ENCODE data around the gene GPRIN2. TPM values are rescaled to one million over a fixed set of nuclear protein-coding genes. Genes with fewer than 3 reads are reported as not detected.

Gene GPRIN2
- polyA plus RNA-seq, 3 donors, result not detected

DNA sequence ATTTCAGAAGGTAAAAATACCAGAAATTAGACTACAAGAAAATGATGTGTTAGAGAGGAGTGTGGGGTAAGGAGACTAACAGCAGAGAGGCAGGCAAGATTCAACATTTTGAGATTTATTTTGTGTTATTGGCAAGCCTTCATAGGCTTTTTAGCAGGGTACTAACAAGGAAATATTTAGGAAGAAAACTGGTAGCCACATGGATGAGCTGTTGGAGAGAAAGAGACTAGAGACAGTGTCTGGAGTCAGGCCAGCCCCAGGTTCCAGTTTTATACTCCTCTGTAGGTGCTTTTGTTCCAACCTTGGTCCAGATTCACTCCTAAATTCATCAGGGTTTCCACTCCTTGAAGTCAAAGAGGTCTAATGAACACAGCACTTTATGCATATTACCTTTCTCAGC is 41.1 kb downstream of the GPRIN2 start:
- no peaks in the 10 kb centered on the region for H3K79me2 ChIP-seq (ENCODE audit: insufficient read depth, low read length)
- peaks cover 0 to 5% (median 3%) of the 10 kb centered on the region in 7 donors for H3K9me3 Mint-ChIP-seq
- H3K4me1 ChIP-seq (ENCODE audit: control insufficient read depth in 1 of 2, insufficient read depth in 2 of 2, low read length in 2 of 2), result no peaks in the 10 kb centered on the region
- H3K9me3 ChIP-seq (replicated peaks in 1 of 2; ENCODE audit: control insufficient read depth in 1 of 2, insufficient read depth in 1 of 2, low read length in 2 of 2), result no peaks in the 10 kb centered on the region
- H3K4me2 ChIP-seq (replicated peaks; ENCODE audit: extremely low read depth, low read length, poor library complexity, severe bottlenecking), result no peak overlapping the region
- no peak overlapping the region for H2AFZ ChIP-seq (ENCODE audit: insufficient read depth, low read depth, low read length, poor library complexity, severe bottlenecking)
- H3K4me3 Mint-ChIP-seq, result no peak overlapping the region
- H3K27ac Mint-ChIP-seq, result no peak overlapping the region
- H4K20me1 ChIP-seq (ENCODE audit: insufficient read depth, low read length), result no peaks in the 10 kb centered on the region
- H3K27me3 Mint-ChIP-seq (ENCODE audit: low read depth in 3 of 3), result peaks cover 0 to 4% (median 3%) of the 10 kb centered on the region in 3 donors
- no peak overlapping the region for H3K27ac ChIP-seq (ENCODE audit: low read depth in 1 of 2, low read length in 2 of 2)
- no peaks in the 10 kb centered on the region for H3K36me3 ChIP-seq (replicated peaks in 1 of 2; ENCODE audit: control insufficient read depth in 1 of 2, insufficient read depth in 2 of 2, low read length in 2 of 2)
- H3K36me3 Mint-ChIP-seq, result no peaks in the 10 kb centered on the region
- no peak overlapping the region for H3K9ac ChIP-seq (ENCODE audit: insufficient read depth, low read length, poor library complexity, severe bottlenecking)
- intact Hi-C loops (cut with micrococcal nuclease), result no loop called here
- DNase-seq, result no peak
- H3K4me3 ChIP-seq (replicated peaks in 1 of 3; ENCODE audit: low read depth in 2 of 3, low read length in 3 of 3), result no peak overlapping the region
- no peaks in the 10 kb centered on the region for H3K4me1 Mint-ChIP-seq
- H3K27me3 ChIP-seq (ENCODE audit: control insufficient read depth in 2 of 2, insufficient read depth in 2 of 2, low read length in 2 of 2), result no peaks in the 10 kb centered on the region
- TF ChIP-seq, protein P1, sequence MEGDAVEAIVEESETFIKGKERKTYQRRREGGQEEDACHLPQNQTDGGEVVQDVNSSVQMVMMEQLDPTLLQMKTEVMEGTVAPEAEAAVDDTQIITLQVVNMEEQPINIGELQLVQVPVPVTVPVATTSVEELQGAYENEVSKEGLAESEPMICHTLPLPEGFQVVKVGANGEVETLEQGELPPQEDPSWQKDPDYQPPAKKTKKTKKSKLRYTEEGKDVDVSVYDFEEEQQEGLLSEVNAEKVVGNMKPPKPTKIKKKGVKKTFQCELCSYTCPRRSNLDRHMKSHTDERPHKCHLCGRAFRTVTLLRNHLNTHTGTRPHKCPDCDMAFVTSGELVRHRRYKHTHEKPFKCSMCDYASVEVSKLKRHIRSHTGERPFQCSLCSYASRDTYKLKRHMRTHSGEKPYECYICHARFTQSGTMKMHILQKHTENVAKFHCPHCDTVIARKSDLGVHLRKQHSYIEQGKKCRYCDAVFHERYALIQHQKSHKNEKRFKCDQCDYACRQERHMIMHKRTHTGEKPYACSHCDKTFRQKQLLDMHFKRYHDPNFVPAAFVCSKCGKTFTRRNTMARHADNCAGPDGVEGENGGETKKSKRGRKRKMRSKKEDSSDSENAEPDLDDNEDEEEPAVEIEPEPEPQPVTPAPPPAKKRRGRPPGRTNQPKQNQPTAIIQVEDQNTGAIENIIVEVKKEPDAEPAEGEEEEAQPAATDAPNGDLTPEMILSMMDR (IDR thresholded peaks at IDR 0.05), result no peak

- H3K4me1 Mint-ChIP-seq, result no peaks in the 10 kb centered on the region
- H3K27me3 Mint-ChIP-seq (ENCODE audit: low read depth in 3 of 3), result peaks cover 0 to 4% (median 3%) of the 10 kb centered on the region in 3 donors
- Histone ChIP-seq H3K27me3 (ENCODE audit: control insufficient read depth in 2 of 2, insufficient read depth in 2 of 2, low read length in 2 of 2) (no peaks in the 10 kb centered on the region), H3K27ac (ENCODE audit: low read depth in 1 of 2, low read length in 2 of 2) (no peak overlapping the region), H3K4me3 (replicated peaks in 1 of 3; ENCODE audit: low read depth in 2 of 3, low read length in 3 of 3) (no peak overlapping the region), H4K20me1 (ENCODE audit: insufficient read depth, low read length) (no peaks in the 10 kb centered on the region), H3K36me3 (replicated peaks in 1 of 2; ENCODE audit: control insufficient read depth in 1 of 2, insufficient read depth in 2 of 2, low read length in 2 of 2) (no peaks in the 10 kb centered on the region), H3K4me1 (ENCODE audit: control insufficient read depth in 1 of 2, insufficient read depth in 2 of 2, low read length in 2 of 2) (no peaks in the 10 kb centered on the region), H3K9ac (ENCODE audit: insufficient read depth, low read length, poor library complexity, severe bottlenecking) (no peak overlapping the region), H2AFZ (ENCODE audit: insufficient read depth, low read depth, low read length, poor library complexity, severe bottlenecking) (no peak overlapping the region), H3K9me3 (replicated peaks in 1 of 2; ENCODE audit: control insufficient read depth in 1 of 2, insufficient read depth in 1 of 2, low read length in 2 of 2) (no peaks in the 10 kb centered on the region), H3K4me2 (replicated peaks; ENCODE audit: extremely low read depth, low read length, poor library complexity, severe bottlenecking) (no peak overlapping the region), H3K79me2 (ENCODE audit: insufficient read depth, low read length) (no peaks in the 10 kb centered on the region)
- H3K4me3 Mint-ChIP-seq, result no peak overlapping the region
- intact Hi-C loops (cut with micrococcal nuclease), result no loop called here
- no peaks in the 10 kb centered on the region for H3K36me3 Mint-ChIP-seq
- peaks cover 0 to 5% (median 3%) of the 10 kb centered on the region in 7 donors for H3K9me3 Mint-ChIP-seq
- H3K27ac Mint-ChIP-seq, result no peak overlapping the region
- no peak for DNase-seq
- TF ChIP-seq, protein P1 (IDR thresholded peaks at IDR 0.05), result no peak
- 50% methylated on average over 1 of the region's 3 CpGs for WGBS (ENCODE audit: insufficient coverage)
Observed at GRCh38 chr10:46514899-46515298, 41.6 kb downstream of the GPRIN2 start.
